H1 (cell line): ENCODE results near the gene CALHM3. TPM values are rescaled to one million over a fixed set of nuclear protein-coding genes. Genes with fewer than 3 reads are reported as not detected.

ENCODE experiments used
- JUND ChIP-seq: IDR thresholded peaks from 2 replicates; pipeline ENCODE4 v1.6.1; 2011; ENCODE audit warnings: mild to moderate bottlenecking, improper control_type of control experiment, low read length
- RXRA ChIP-seq: IDR thresholded peaks from 2 replicates; pipeline ENCODE4 v1.6.1; 2011; ENCODE audit warnings: low read depth, mild to moderate bottlenecking, low read length, moderate library complexity; ENCODE audit not compliant: insufficient read depth
- ZNF274 ChIP-seq: IDR thresholded peaks from 2 replicates; pipeline ENCODE4 v1.7.0; 2012; ENCODE audit warnings: low read length, borderline replicate concordance; ENCODE audit errors: extremely low read depth
- polyA plus RNA-seq, 7 experiments: library from polyadenylated mRNA; depleted of rRNA in 3 of 7; stranded (reverse) in 5 of 7; unstranded in 2 of 7; fragments of >200 nt in 5 of 7; fragments of 200-250 nt in 2 of 7; gene quantifications; 1 replicate in 5 of 7; 2 replicates in 1 of 7; 4 replicates in 1 of 7; pipeline versions ENCODE4 v1.2.1 to v1.2.3, GENCODE V29; 2011 to 2013; ENCODE audit warnings: missing spikeins in 2 of 7, mixed read lengths in 2 of 7
- total RNA-seq: library from RNA; stranded (reverse); fragmentation: NEBNext Ultra II Directional; extraction: Animal tissue kit (Norgen Biotek cat#: 25700); gene quantifications from 2 replicates; pipeline ENCODE4 v1.2.1, GENCODE V29; 2021

CALHM3 gene
- total and polyA plus RNA-seq, 2 of the 8 experiments (the other 6 are each of a cell fraction or from before 2014, with no cell fraction given) = 0.17 to 0.60 TPM

DNA sequence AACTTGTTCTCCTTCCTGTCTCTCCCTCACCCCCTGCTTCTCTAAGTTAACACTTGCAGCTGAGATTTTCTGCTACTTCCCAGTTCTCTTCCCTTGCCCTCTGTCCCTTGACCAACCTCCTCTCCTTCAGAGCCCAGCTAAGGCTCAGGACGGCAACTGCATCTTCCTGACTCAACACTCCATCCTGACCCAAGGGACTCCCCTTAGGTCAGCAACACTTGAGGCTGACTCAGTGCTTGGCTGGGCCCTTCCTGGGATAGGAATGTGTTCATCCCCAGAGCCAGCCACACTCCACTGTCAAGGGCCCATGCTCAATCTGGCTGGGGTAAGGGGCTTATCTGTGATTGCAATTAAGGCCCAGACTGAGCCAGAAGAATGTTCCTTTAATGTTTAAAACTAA is 30.3 kb downstream of the CALHM3 start (continued):
- TF ChIP-seq RXRA = no peak
- TF ChIP-seq JUND = no peak
- TF ChIP-seq ZNF274 = no peak
